ENCODE results near the gene PIH1D1. TPM values are rescaled to one million over a fixed set of nuclear protein-coding genes. Genes with fewer than 3 reads are reported as not detected.

PIH1D1 gene
- total RNA-seq, 2 donors from 2014 or later = 147 to 150 TPM

GRCh38 chr19:49422407-49423070 lies 29.1 kb downstream of the PIH1D1 start:
- Mint-ChIP-seq H3K27me3 (peaks cover 92% of the 10 kb centered on the region), H3K36me3 (ENCODE audit: low read depth) (peaks cover 22% of the 10 kb centered on the region), H3K4me1 (peaks cover 67% of the 10 kb centered on the region), H3K27ac (no peak overlapping the region), H3K4me3 (peak overlapping the region; percentile 93)
- peak; percentile 30 to 46 (median 39) for DNase-seq
- H3K9me3 ChIP-seq (ENCODE audit: control insufficient read depth, low read length, poor library complexity, severe bottlenecking) = no peaks in the 10 kb centered on the region
- peak; percentile 56 for ATAC-seq

- peaks cover 88% of the 10 kb centered on the region for H3K27me3 Mint-ChIP-seq
- no peak for DNase-seq
- peak overlapping the region; percentile 84 for H3K4me3 Mint-ChIP-seq
- no peak for ATAC-seq
- no peaks in the 10 kb centered on the region for H3K9me3 ChIP-seq (ENCODE audit: control insufficient read depth, low read length, poor library complexity, severe bottlenecking)
- H3K36me3 Mint-ChIP-seq (ENCODE audit: low read depth) = peaks cover 18% of the 10 kb centered on the region
- H3K27ac Mint-ChIP-seq = peak overlapping the region; percentile 88
- peaks cover 63% of the 10 kb centered on the region for H3K4me1 Mint-ChIP-seq
Observed at GRCh38 chr19:49421878-49422202, 29.8 kb downstream of the PIH1D1 start.

DNA sequence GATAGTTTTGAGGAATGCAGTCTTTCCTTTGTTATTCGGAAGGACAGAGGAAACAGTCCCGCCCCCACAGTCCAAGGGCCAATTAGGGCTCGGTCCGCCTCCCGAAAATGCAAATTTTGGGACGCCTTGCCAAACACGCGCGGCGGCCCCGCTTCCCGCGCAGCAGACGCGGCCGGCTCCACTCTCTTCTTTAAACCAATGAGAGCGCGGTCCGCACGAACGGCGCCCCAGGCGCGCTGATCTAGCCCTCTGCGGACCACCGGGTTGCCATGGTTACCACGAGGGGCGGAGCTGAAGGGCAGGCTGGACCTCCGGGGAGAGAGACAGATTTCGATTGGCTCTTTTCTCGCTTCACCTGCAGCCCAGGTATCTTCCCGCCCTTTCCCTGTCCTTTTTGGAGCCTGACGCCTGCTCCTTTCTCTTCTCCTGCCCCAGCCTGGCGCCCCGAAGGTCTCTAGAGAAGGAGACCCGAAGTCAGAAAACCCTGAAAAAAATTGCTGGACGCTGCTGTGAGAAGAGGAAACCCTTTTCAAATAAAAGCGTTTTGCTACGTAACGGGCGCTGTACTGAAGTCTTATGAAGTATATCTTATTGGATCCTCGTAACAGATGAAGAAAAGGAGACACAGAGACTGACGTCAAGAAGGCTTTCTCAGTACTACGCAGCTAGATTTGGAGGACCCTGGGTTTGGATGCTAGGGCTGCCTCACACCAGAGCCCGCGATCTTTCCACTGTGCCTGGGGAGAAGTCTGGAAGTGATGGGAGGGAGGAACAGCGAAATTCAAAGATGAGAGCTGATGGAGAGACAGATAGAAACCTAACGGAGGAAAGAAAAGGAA lies 30.4 kb downstream of the PIH1D1 start:
- Mint-ChIP-seq H3K27ac (peak overlapping the region; percentile 88), H3K4me3 (peak overlapping the region; percentile 84), H3K4me1 (peaks cover 57% of the 10 kb centered on the region)

DNA sequence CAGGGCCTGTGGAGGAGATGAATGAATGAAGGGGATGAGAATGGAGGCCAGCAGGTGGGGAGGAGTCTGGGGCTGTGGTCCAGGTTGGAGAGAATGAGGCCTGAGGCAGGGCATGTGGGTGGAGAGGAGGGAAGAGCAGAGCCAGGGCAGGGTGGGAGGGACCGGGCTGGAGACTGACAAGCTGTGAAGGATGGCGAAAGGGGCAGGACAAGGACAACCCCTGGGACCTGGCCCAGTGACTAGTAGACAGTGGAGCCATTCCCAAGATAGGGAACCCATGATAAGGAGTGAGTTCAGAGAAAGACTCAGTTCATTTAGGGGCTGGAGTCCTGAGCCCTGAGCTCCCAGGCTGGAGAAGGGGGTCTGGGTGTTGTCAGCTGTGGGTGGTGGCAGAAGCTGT lies 31.4 kb downstream of the PIH1D1 start:
- Mint-ChIP-seq H3K27me3 (peaks cover 72% of the 10 kb centered on the region), H3K27ac (no peak overlapping the region)
- H3K9me3 ChIP-seq (ENCODE audit: control insufficient read depth, low read length, poor library complexity, severe bottlenecking) = no peaks in the 10 kb centered on the region

More for the DNA sequence above, 30.4 kb downstream of the PIH1D1 start:
- H3K9me3 ChIP-seq (ENCODE audit: control insufficient read depth, low read length, poor library complexity, severe bottlenecking) = no peaks in the 10 kb centered on the region
- no peak for DNase-seq
- Mint-ChIP-seq H3K27me3 (peaks cover 82% of the 10 kb centered on the region), H3K36me3 (ENCODE audit: low read depth) (peaks cover 15% of the 10 kb centered on the region)
- ATAC-seq = peak; percentile 40

DNA sequence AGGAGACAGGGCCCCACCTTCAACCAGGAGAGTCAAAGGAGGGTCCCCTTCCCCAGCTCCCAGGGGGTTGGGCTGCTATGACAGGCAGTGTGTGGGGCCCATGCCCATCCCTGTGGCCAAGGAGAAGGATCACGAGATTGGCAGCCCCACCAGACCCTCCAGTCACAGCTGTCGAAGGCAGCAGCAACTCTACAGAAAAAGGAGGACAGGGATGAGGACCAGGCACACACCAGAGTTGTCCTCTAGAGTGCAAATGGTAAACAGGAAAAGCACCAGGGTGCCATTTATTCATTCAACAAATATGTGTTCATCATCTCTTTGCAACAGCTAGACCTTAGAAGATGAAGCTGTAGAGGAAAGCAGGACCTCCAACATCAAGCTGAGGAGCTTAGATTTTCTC lies 32.4 kb downstream of the PIH1D1 start:
- peaks cover 15% of the 10 kb centered on the region for H3K36me3 Mint-ChIP-seq (ENCODE audit: low read depth)
- no peak overlapping the region for H3K4me3 Mint-ChIP-seq
- peaks cover 45% of the 10 kb centered on the region for H3K4me1 Mint-ChIP-seq
- H3K27me3 Mint-ChIP-seq = peaks cover 64% of the 10 kb centered on the region
- H3K9me3 ChIP-seq (ENCODE audit: control insufficient read depth, low read length, poor library complexity, severe bottlenecking) = no peaks in the 10 kb centered on the region
- no peak overlapping the region for H3K27ac Mint-ChIP-seq
- no peak for DNase-seq
- ATAC-seq = no peak

More for the DNA sequence above, 31.4 kb downstream of the PIH1D1 start:
- peaks cover 51% of the 10 kb centered on the region for H3K4me1 Mint-ChIP-seq
- DNase-seq (no peak), ATAC-seq (no peak)
- H3K4me3 Mint-ChIP-seq = no peak overlapping the region
- H3K36me3 Mint-ChIP-seq (ENCODE audit: low read depth) = peaks cover 15% of the 10 kb centered on the region

DNA sequence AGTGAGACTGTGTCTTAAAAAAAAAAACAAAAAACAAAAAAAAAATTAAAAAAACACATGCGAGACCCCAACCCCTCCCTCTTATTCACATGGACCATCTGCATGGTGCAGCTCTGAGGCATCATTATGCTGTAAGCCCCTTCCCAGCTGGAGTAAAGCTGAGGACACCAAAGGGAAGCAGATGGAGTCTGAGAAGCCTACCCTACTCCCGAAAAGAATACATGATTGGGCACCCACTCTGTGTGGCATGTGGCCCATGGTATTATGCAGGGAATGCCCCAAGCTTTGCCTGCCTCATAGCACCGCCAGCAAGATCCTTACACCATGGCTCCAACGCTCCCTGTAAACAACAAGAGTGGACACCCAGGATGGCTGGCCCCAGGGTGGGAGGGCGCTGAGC lies 33.1 kb downstream of the PIH1D1 start:
- DNase-seq (no peak), ATAC-seq (no peak)
- H3K27me3 Mint-ChIP-seq = peaks cover 58% of the 10 kb centered on the region
- H3K36me3 Mint-ChIP-seq (ENCODE audit: low read depth) = peaks cover 10% of the 10 kb centered on the region
- H3K4me1 Mint-ChIP-seq = peaks cover 38% of the 10 kb centered on the region
- no peak overlapping the region for H3K4me3 Mint-ChIP-seq
- H3K9me3 ChIP-seq (ENCODE audit: control insufficient read depth, low read length, poor library complexity, severe bottlenecking) = no peaks in the 10 kb centered on the region
- no peak overlapping the region for H3K27ac Mint-ChIP-seq

- H3K9me3 ChIP-seq (ENCODE audit: control insufficient read depth, low read length, poor library complexity, severe bottlenecking) = no peaks in the 10 kb centered on the region
- no peak overlapping the region for H3K27ac Mint-ChIP-seq
- H3K4me1 Mint-ChIP-seq = peaks cover 38% of the 10 kb centered on the region
- no peak overlapping the region for H3K4me3 Mint-ChIP-seq
- H3K36me3 Mint-ChIP-seq (ENCODE audit: low read depth) = peaks cover 9% of the 10 kb centered on the region
- ATAC-seq (no peak), DNase-seq (no peak)
- H3K27me3 Mint-ChIP-seq = peaks cover 47% of the 10 kb centered on the region
Observed at GRCh38 chr19:49417088-49417487, 34.5 kb downstream of the PIH1D1 start.

DNA sequence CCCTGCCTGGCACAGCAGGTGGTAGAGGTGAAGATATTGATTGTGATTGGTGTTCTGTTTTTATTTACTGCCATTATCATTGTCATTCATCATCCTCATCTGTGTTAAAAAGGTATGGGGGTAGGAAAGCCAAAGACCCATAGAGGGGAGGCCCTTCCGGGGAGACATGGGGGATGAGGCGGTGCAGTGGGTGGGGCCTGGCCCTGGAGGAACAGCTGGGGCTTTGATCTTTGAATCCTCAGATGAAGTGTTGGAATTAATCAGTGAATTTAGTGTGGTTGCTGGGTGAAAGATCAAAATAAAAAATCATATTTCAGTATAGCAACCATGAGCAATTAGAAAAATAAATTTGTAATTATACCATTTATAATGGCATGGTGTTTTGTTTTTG lies 35.8 kb downstream of the PIH1D1 start:
- ATAC-seq (no peak), DNase-seq (no peak)
- Mint-ChIP-seq H3K36me3 (ENCODE audit: low read depth) (peaks cover 5% of the 10 kb centered on the region), H3K27ac (no peak overlapping the region), H3K4me3 (no peak overlapping the region), H3K4me1 (peaks cover 38% of the 10 kb centered on the region), H3K27me3 (peaks cover 34% of the 10 kb centered on the region)
- H3K9me3 ChIP-seq (ENCODE audit: control insufficient read depth, low read length, poor library complexity, severe bottlenecking) = no peaks in the 10 kb centered on the region

GRCh38 chr19:49415102-49415809 lies 36.4 kb downstream of the PIH1D1 start:
- Mint-ChIP-seq H3K27ac (no peak overlapping the region), H3K4me3 (no peak overlapping the region), H3K36me3 (ENCODE audit: low read depth) (peaks cover 5% of the 10 kb centered on the region), H3K27me3 (peaks cover 29% of the 10 kb centered on the region), H3K4me1 (peaks cover 38% of the 10 kb centered on the region)
- DNase-seq = no peak
- no peak for ATAC-seq
- H3K9me3 ChIP-seq (ENCODE audit: control insufficient read depth, low read length, poor library complexity, severe bottlenecking) = no peaks in the 10 kb centered on the region

DNA sequence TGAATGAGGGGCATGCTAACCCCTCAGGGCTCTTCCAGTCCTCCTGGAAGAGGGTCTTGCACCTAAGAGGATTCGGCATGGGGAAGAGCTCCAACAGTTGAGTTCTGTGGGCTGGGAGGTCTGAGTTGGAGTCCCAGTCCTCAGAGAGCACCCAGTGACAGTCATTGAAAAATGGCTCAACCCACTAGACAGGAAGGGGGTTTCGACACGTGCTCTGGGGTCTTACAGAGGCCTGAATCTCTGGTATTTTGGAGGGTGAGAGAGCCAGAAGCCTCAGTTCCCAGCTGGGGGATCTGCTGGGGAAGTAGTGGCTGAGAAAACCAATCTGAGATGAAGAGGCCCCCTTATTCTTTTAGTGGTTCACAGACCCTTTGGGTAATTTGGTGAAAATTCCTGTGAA lies 37.4 kb downstream of the PIH1D1 start:
- peaks cover 19% of the 10 kb centered on the region for H3K27me3 Mint-ChIP-seq
- ATAC-seq = no peak
- no peak for DNase-seq
- no peaks in the 10 kb centered on the region for H3K9me3 ChIP-seq (ENCODE audit: control insufficient read depth, low read length, poor library complexity, severe bottlenecking)
- peak overlapping the region; percentile 25 for H3K4me3 Mint-ChIP-seq
- peaks cover 40% of the 10 kb centered on the region for H3K4me1 Mint-ChIP-seq
- peaks cover 2% of the 10 kb centered on the region for H3K36me3 Mint-ChIP-seq (ENCODE audit: low read depth)
- no peak overlapping the region for H3K27ac Mint-ChIP-seq

DNA sequence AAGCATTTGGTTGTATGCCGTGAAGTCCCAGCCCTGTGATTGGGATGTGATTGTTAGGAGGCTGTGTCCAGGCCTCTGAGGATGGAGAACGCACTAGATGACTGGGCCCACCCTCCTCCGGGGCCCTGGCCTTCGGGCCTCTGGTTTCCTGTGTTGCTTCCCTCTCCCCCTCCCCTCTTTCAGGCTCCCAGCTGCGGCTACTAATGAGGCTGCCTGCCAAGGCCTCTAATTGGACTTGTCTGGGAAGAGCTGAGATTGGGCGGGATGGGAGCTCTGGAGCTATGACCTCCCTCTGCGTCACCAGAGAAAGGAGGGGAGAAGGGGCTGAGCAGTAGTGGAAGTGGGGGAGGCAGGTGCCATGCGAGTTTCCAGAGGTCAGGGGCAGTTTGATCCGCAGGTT lies 38.3 kb downstream of the PIH1D1 start:
- Mint-ChIP-seq H3K36me3 (ENCODE audit: low read depth) (peaks cover 2% of the 10 kb centered on the region), H3K27ac (peak overlapping the region; percentile 32), H3K27me3 (peaks cover 10% of the 10 kb centered on the region), H3K4me3 (no peak overlapping the region), H3K4me1 (peaks cover 48% of the 10 kb centered on the region)
- DNase-seq (no peak), ATAC-seq (no peak)
- no peaks in the 10 kb centered on the region for H3K9me3 ChIP-seq (ENCODE audit: control insufficient read depth, low read length, poor library complexity, severe bottlenecking)

DNA sequence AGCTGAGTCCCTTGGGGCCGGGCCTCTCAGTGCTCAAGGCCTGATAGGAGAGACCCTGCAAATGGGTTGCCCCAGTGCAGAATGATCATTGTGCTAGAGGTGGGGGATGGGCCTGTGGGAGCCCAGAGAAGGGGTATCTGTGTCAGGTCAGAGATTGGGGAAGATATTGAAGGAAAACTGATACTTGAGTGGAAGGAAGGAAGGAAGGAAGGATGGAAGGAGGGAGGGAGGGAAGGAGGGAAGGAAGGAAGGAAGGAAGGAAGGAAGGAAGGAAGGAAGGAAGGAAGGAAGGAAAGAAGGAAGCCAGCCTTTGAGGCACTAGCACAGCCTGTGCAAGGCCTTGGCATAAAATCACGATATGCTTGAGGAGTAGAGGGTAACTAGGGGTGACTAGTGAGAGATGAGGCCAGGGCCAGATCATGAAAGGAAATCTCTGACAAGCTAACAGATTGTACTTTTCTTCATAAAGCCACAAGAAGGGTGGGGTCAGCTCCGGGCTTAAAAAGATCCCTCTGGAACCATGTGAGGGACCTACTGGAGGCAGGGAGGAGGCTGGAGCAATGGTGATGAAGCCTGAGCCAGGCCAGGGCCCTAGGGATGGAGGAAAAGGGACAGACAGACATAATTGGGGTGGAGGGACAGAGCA lies 39.8 kb downstream of the PIH1D1 start:
- Mint-ChIP-seq H3K4me1 (peaks cover 52% of the 10 kb centered on the region), H3K27ac (peak overlapping the region; percentile 95), H3K36me3 (ENCODE audit: low read depth) (peaks cover 2% of the 10 kb centered on the region), H3K4me3 (peak overlapping the region; percentile 42), H3K27me3 (no peaks in the 10 kb centered on the region)
- ATAC-seq (no peak), DNase-seq (no peak)
- no peaks in the 10 kb centered on the region for H3K9me3 ChIP-seq (ENCODE audit: control insufficient read depth, low read length, poor library complexity, severe bottlenecking)
